Measurements from ENCODE around the gene GALE. TPM values are rescaled to one million over a fixed set of nuclear protein-coding genes. Genes with fewer than 3 reads are reported as not detected.

Gene GALE
- total RNA-seq, 2 experiments from 2014 or later = 16.8 to 17.9 TPM

DNA sequence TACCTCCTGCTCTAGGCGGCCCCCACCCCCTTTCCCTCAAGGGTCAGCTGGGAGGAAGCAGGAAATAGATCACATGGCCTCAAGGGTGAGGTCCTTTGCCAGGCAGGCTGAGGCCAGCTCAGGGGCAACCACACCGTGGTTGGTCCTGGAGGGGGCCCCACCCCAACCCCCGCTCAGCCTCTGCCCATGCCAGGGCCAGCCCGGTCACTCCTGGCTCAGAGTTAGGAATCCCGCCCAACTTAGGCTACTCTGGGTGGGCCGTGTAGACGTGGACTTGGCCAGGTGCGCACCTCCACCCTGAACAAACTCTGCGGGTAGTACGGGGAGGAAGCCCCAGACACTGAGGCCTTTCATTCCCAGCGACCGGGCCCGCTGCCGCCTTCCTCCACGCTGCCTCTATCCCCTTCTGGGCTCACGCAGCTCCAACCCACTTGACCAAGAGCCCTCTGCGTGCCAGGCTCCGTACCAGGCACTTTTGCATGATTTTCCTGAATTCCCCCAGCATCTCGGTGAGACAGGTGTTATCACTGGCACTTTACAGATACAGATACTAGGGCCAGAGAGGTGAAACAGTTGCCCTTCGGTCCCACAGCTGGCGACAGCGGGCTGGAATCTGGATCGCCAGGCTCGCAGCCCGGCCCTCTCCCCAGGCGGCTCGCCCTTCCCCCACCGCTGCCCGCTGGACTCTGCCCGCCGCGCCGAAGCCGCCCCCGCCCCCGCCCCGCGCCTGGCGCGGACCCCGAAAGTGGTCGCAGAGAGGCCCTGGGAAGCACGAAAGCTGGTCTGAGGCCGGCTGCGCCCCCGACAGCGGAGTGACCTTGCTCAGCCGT, 769 bp downstream of the GALE start:
- Histone ChIP-seq H3K9me2 (ENCODE audit: insufficient read depth, low read length) (no peaks in the 10 kb centered on the region), H3K4me1 (ENCODE audit: insufficient read depth, low read length, poor library complexity, severe bottlenecking) (peaks cover 22% of the 10 kb centered on the region), H3K79me2 (ENCODE audit: insufficient read depth, low read depth, low read length) (no peaks in the 10 kb centered on the region), H3K9me3 (ENCODE audit: low read length) (no peaks in the 10 kb centered on the region), H3K4me2 (ENCODE audit: low read length) (peak overlapping the region; percentile 74), H2AFZ (ENCODE audit: low read length) (no peak overlapping the region), H4K20me1 (ENCODE audit: insufficient read depth, low read length) (no peaks in the 10 kb centered on the region), H3K27ac (ENCODE audit: low read depth, low read length, poor library complexity, severe bottlenecking) (no peak overlapping the region), H3K36me3 (ENCODE audit: insufficient read depth, low read length) (peaks cover 36% of the 10 kb centered on the region), H3K4me3 (ENCODE audit: low read depth, low read length, poor library complexity, severe bottlenecking) (peak overlapping the region; percentile 76)
- TF ChIP-seq, protein P1, sequence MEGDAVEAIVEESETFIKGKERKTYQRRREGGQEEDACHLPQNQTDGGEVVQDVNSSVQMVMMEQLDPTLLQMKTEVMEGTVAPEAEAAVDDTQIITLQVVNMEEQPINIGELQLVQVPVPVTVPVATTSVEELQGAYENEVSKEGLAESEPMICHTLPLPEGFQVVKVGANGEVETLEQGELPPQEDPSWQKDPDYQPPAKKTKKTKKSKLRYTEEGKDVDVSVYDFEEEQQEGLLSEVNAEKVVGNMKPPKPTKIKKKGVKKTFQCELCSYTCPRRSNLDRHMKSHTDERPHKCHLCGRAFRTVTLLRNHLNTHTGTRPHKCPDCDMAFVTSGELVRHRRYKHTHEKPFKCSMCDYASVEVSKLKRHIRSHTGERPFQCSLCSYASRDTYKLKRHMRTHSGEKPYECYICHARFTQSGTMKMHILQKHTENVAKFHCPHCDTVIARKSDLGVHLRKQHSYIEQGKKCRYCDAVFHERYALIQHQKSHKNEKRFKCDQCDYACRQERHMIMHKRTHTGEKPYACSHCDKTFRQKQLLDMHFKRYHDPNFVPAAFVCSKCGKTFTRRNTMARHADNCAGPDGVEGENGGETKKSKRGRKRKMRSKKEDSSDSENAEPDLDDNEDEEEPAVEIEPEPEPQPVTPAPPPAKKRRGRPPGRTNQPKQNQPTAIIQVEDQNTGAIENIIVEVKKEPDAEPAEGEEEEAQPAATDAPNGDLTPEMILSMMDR (conservative IDR thresholded peaks at IDR 0.05; ENCODE audit: low read length) = no peak
- no peak for TF ChIP-seq EZH2phosphoT487 (IDR thresholded peaks at IDR 0.05; ENCODE audit: borderline replicate concordance, low read depth, low read length)
- POLR2A ChIA-PET = interaction anchor here (0.6 to 1.5 kb wide), 5 partner anchors 24 to 227 kb away, joined by 3 read pairs; no protein-coding TSS in a partner anchor
- CTCF ChIA-PET (ENCODE audit: unreplicated experiment) = no interaction called here
- intact Hi-C loops (cut with micrococcal nuclease; ENCODE audit: unreplicated experiment) = no loop called here
- no TSS peak for BruUV-seq (replicated peaks)
- no peak for DNase-seq (ENCODE audit: low spot score)

DNA sequence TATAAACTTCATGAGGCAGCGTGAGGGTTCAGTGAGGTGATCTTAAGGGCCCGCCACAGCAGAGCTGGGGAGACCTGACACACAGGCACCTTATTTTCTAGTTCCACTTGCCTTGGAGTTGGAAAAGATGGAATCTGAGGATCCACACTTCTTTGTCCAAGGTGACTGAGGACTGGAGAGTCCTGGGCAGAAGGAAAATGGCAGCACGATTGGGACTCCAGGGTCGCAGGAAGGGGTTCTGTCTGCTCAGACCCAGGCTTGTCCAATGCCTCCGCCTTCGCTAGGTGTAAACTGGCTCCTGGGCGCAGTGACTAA, 1.3 kb downstream of the GALE start:
- H3K27ac ChIP-seq (ENCODE audit: low read depth, low read length, poor library complexity, severe bottlenecking) = no peak overlapping the region
- no peaks in the 10 kb centered on the region for H3K9me2 ChIP-seq (ENCODE audit: insufficient read depth, low read length)
- H3K4me2 ChIP-seq (ENCODE audit: low read length) = peak overlapping the region; percentile 74
- no peak for DNase-seq (ENCODE audit: low spot score)
- H3K4me1 ChIP-seq (ENCODE audit: insufficient read depth, low read length, poor library complexity, severe bottlenecking) = peaks cover 17% of the 10 kb centered on the region
- ChIA-PET CTCF (ENCODE audit: unreplicated experiment) (no interaction called here), POLR2A (interaction anchor here (0.8 to 1.5 kb wide), 2 partner anchors 23 to 110 kb away, joined by 3 read pairs; no protein-coding TSS in a partner anchor)
- no peak overlapping the region for H2AFZ ChIP-seq (ENCODE audit: low read length)
- intact Hi-C loops (cut with micrococcal nuclease; ENCODE audit: unreplicated experiment) = no loop called here
- no peaks in the 10 kb centered on the region for H3K79me2 ChIP-seq (ENCODE audit: insufficient read depth, low read depth, low read length)
- H3K9me3 ChIP-seq (ENCODE audit: low read length) = no peaks in the 10 kb centered on the region
- BruUV-seq (replicated peaks) = no TSS peak
- H4K20me1 ChIP-seq (ENCODE audit: insufficient read depth, low read length) = no peaks in the 10 kb centered on the region
- H3K36me3 ChIP-seq (ENCODE audit: insufficient read depth, low read length) = peaks cover 36% of the 10 kb centered on the region
- H3K4me3 ChIP-seq (ENCODE audit: low read depth, low read length, poor library complexity, severe bottlenecking) = peak overlapping the region; percentile 76
- TF ChIP-seq, protein P1 (conservative IDR thresholded peaks at IDR 0.05; ENCODE audit: low read length) = no peak
- TF ChIP-seq EZH2phosphoT487 (IDR thresholded peaks at IDR 0.05; ENCODE audit: borderline replicate concordance, low read depth, low read length) = no peak

DNA sequence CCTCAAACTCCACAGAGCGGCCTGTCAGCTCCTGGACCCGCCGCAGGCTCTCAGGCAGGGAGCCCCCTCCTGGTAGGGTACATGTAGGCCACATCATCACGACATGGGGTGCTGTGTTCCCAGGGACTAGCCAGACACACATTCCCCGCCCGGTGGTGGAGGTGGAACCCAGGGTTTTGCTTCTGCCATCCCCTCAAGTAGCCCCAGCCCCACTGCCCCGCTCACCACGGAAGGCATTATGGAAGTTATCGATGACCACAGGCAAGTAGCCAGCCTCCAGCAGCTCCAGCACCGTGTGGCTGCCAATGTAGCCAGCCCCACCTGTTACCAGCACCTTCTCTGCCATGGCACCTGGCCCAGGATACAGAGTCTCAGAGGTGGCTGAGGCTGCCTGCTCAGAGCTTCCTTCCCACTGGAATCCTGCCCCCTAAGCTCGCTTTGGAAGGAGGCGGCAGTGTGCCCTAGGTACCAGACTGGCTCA, 1.9 kb downstream of the GALE start:
- ChIA-PET POLR2A (interaction anchor here (0.5 to 0.8 kb wide), 2 partner anchors 51 to 111 kb away, joined by 3 to 4 read pairs; no protein-coding TSS in a partner anchor), CTCF (ENCODE audit: unreplicated experiment) (no interaction called here)
- H3K36me3 ChIP-seq (ENCODE audit: insufficient read depth, low read length) = peaks cover 36% of the 10 kb centered on the region
- no peak overlapping the region for H3K4me3 ChIP-seq (ENCODE audit: low read depth, low read length, poor library complexity, severe bottlenecking)
- H2AFZ ChIP-seq (ENCODE audit: low read length) = no peak overlapping the region
- H3K9me3 ChIP-seq (ENCODE audit: low read length) = no peaks in the 10 kb centered on the region
- BruUV-seq (replicated peaks) = no TSS peak
- H4K20me1 ChIP-seq (ENCODE audit: insufficient read depth, low read length) = no peaks in the 10 kb centered on the region
- no peak overlapping the region for H3K27ac ChIP-seq (ENCODE audit: low read depth, low read length, poor library complexity, severe bottlenecking)
- no peaks in the 10 kb centered on the region for H3K79me2 ChIP-seq (ENCODE audit: insufficient read depth, low read depth, low read length)
- H3K4me1 ChIP-seq (ENCODE audit: insufficient read depth, low read length, poor library complexity, severe bottlenecking) = peaks cover 17% of the 10 kb centered on the region
- peak overlapping the region; percentile 74; the same call in 1 of the 2 replicates for H3K4me2 ChIP-seq (ENCODE audit: low read length)
- no peaks in the 10 kb centered on the region for H3K9me2 ChIP-seq (ENCODE audit: insufficient read depth, low read length)
- TF ChIP-seq, protein P1 (conservative IDR thresholded peaks at IDR 0.05; ENCODE audit: low read length) = peak; percentile 63
- no peak for TF ChIP-seq EZH2phosphoT487 (IDR thresholded peaks at IDR 0.05; ENCODE audit: borderline replicate concordance, low read depth, low read length)
- intact Hi-C loops (cut with micrococcal nuclease; ENCODE audit: unreplicated experiment) = no loop called here
- DNase-seq (ENCODE audit: low spot score) = no peak

Measured in OCI-LY7 (cell line).